GM23248 (cell line): ENCODE results near the gene SMIM3. TPM values are rescaled to one million over a fixed set of nuclear protein-coding genes. Genes with fewer than 3 reads are reported as not detected.
A peak's percentile ranks its signal among the peaks of the same experiment; 100 is the strongest.

ENCODE experiments used
- DNase-seq: peaks from one replicate; pipeline ENCODE4 v3.0.0-alpha.2; 2015
- H2AFZ ChIP-seq: fragments of 200-600 bp; sonication (generic); 2 replicates; pipeline ENCODE4 v1.6.1; 2016; ENCODE audit warnings: antibody characterized with exemption
- H3F3A ChIP-seq: fragments of 200-600 bp; sonication (generic); 2 replicates; pipeline ENCODE4 v1.6.1; 2016; ENCODE audit warnings: mild to moderate bottlenecking, antibody characterized with exemption, mixed run types; ENCODE audit not compliant: insufficient read depth
- H3K27ac ChIP-seq: fragments of 200-600 bp; sonication (generic); 2 replicates; pipeline ENCODE4 v1.5.1; 2016; ENCODE audit warnings: mild to moderate bottlenecking
- H3K27me3 ChIP-seq: fragments of 200-600 bp; sonication (generic); replicated peaks from 2 replicates; pipeline ENCODE4 v1.6.1; 2016; ENCODE audit warnings: mild to moderate bottlenecking; ENCODE audit not compliant: insufficient read depth
- H3K36me3 ChIP-seq: fragments of 200-600 bp; sonication (generic); 2 replicates; pipeline ENCODE4 v1.6.1; 2016; ENCODE audit warnings: low read depth, mild to moderate bottlenecking
- H3K4me1 ChIP-seq: fragments of 200-600 bp; sonication (generic); 2 replicates; pipeline ENCODE4 v1.6.1; 2016; ENCODE audit warnings: mild to moderate bottlenecking; ENCODE audit not compliant: insufficient read depth
- H3K4me2 ChIP-seq: fragments of 200-600 bp; sonication (generic); one replicate; pipeline ENCODE4 v1.6.1; 2016; ENCODE audit warnings: mild to moderate bottlenecking; ENCODE audit not compliant: unreplicated experiment
- H3K4me3 ChIP-seq: fragments of 200-600 bp; sonication (generic); 2 replicates; pipeline ENCODE4 v1.5.1; 2016; ENCODE audit warnings: mild to moderate bottlenecking
- H3K79me2 ChIP-seq: fragments of 200-600 bp; sonication (generic); 2 replicates; pipeline ENCODE4 v1.6.1; 2016; ENCODE audit warnings: mild to moderate bottlenecking; ENCODE audit not compliant: insufficient read depth
- H3K9ac ChIP-seq: fragments of 200-600 bp; sonication (generic); 2 replicates; pipeline ENCODE4 v1.6.1; 2016; ENCODE audit warnings: mild to moderate bottlenecking
- H3K9me2 ChIP-seq: fragments of 200-600 bp; sonication (generic); 2 replicates; pipeline ENCODE4 v1.6.1; 2016; ENCODE audit warnings: mixed run types, mild to moderate bottlenecking, moderate library complexity; ENCODE audit not compliant: insufficient read depth
- H3K9me3 ChIP-seq: fragments of 200-600 bp; sonication (generic); one replicate; pipeline ENCODE4 v1.6.1; 2017; ENCODE audit warnings: low read depth
- H4K20me1 ChIP-seq: fragments of 200-600 bp; sonication (generic); 2 replicates; pipeline ENCODE4 v1.6.0; 2016; ENCODE audit not compliant: insufficient read depth
- EZH2 ChIP-seq: fragments of 200-600 bp; sonication (generic); IDR thresholded peaks from 2 replicates; pipeline ENCODE4 v1.6.1; 2018; ENCODE audit warnings: antibody characterized with exemption, mild to moderate bottlenecking; ENCODE audit not compliant: insufficient read depth, poor library complexity, severe bottlenecking
- EZH2phosphoT487 ChIP-seq: fragments of 200-600 bp; sonication (generic); IDR thresholded peaks from 2 replicates; pipeline ENCODE4 v1.6.1; 2018; ENCODE audit warnings: antibody characterized with exemption, moderate library complexity, mild to moderate bottlenecking, low read depth; ENCODE audit not compliant: insufficient read depth
- WGBS, 2 experiments: methylation state at CpG; one replicate each; pipeline ENCODE4 v1.1.6; 2015 to 2017; ENCODE audit warnings: low lambda C conversion rate in 2 of 2, low coverage in 1 of 2; ENCODE audit errors: missing lambda C conversion rate in 2 of 2; 5-methylcytosine and 5-hydroxymethylcytosine counted together
- in situ Hi-C: fragments of 300-500 bp; cut with MboI; formaldehyde crosslinking; loops from 2 replicates; pipeline ENCODE4 v1.15.0; 2020
- polyA plus RNA-seq: library from polyadenylated mRNA; unstranded; fragments of >200 nt; fragmentation: Nextera tagmentation; extraction: Ambion mirVana; gene quantifications from 2 replicates; pipeline ENCODE4 v1.2.1, GENCODE V29; 2016
- total RNA-seq: library from RNA; depleted of rRNA; stranded (reverse); fragments of >200 nt; shearing (Covaris generic); gene quantifications from 2 replicates; pipeline ENCODE4 v1.2.3, GENCODE V29; 2014

Gene SMIM3
- total and polyA plus RNA-seq, 2 experiments from 2014 or later = 73.8 to 88.3 TPM

- Histone ChIP-seq H3F3A (peaks cover 61% of the 10 kb centered on the region), H3K27me3 (no peaks in the 10 kb centered on the region), H3K27ac (no peak overlapping the region), H3K4me2 (no peak overlapping the region), H3K4me1 (peaks cover 25% of the 10 kb centered on the region), H3K9me3 (no peaks in the 10 kb centered on the region), H2AFZ (no peak overlapping the region), H3K79me2 (peaks cover 67% of the 10 kb centered on the region), H3K4me3 (no peak overlapping the region), H3K9ac (no peak overlapping the region), H3K9me2 (no peaks in the 10 kb centered on the region), H3K36me3 (peaks cover 23% of the 10 kb centered on the region), H4K20me1 (no peaks in the 10 kb centered on the region)
- no peak for DNase-seq
- in situ Hi-C loops = no loop called here
- WGBS, 2 experiments = 98% methylated on average over 2 of the region's 2 CpGs
- TF ChIP-seq EZH2phosphoT487 = no peak
These were observed 16.4 kb downstream of the SMIM3 start for GRCh38 chr5:150794927-150795326.

- Histone ChIP-seq H3K9ac (no peak overlapping the region), H3F3A (peaks cover 56% of the 10 kb centered on the region), H3K9me3 (no peaks in the 10 kb centered on the region), H4K20me1 (no peaks in the 10 kb centered on the region), H3K79me2 (peaks cover 46% of the 10 kb centered on the region), H3K36me3 (peaks cover 23% of the 10 kb centered on the region), H3K4me1 (peaks cover 12% of the 10 kb centered on the region), H3K4me3 (no peak overlapping the region), H2AFZ (no peak overlapping the region), H3K4me2 (no peak overlapping the region), H3K27ac (no peak overlapping the region), H3K9me2 (no peaks in the 10 kb centered on the region), H3K27me3 (no peaks in the 10 kb centered on the region)
- no peak for TF ChIP-seq EZH2phosphoT487
- no peak for TF ChIP-seq EZH2
- no peak for DNase-seq
- 100% methylated on average over 2 of the region's 2 CpGs for WGBS, 2 experiments
- in situ Hi-C loops = no loop called here
These were observed 18.8 kb downstream of the SMIM3 start for GRCh38 chr5:150797384-150797783.

GRCh38 chr5:150801117-150801927 lies 22.8 kb downstream of the SMIM3 start:
- Histone ChIP-seq H3K9ac (peak overlapping the region; percentile 64), H3K9me2 (no peaks in the 10 kb centered on the region), H2AFZ (peak overlapping the region; percentile 97), H3K4me1 (peaks cover 9% of the 10 kb centered on the region; the same call in 1 of the 2 replicates), H3K4me2 (peak overlapping the region; percentile 93), H3K27me3 (no peaks in the 10 kb centered on the region), H3K79me2 (peaks cover 7% of the 10 kb centered on the region), H3K36me3 (peaks cover 17% of the 10 kb centered on the region), H4K20me1 (no peaks in the 10 kb centered on the region), H3K9me3 (no peaks in the 10 kb centered on the region), H3K4me3 (peak overlapping the region; percentile 68), H3K27ac (peak overlapping the region; percentile 57), H3F3A (peaks cover 38% of the 10 kb centered on the region)
- 3% methylated on average over 15 of the region's 15 CpGs for WGBS, 2 experiments
- peak; percentile 85 for DNase-seq
- in situ Hi-C loops = no loop called here
- no peak for TF ChIP-seq EZH2
- no peak for TF ChIP-seq EZH2phosphoT487

GRCh38 chr5:150804388-150804787 lies 25.8 kb downstream of the SMIM3 start:
- Histone ChIP-seq H2AFZ (no peak overlapping the region), H3K4me2 (no peak overlapping the region), H3K9me2 (no peaks in the 10 kb centered on the region), H3K27ac (no peak overlapping the region), H3K4me1 (peaks cover 9% of the 10 kb centered on the region; the same call in 1 of the 2 replicates), H3F3A (peaks cover 20% of the 10 kb centered on the region), H3K9ac (no peak overlapping the region), H3K27me3 (no peaks in the 10 kb centered on the region), H4K20me1 (no peaks in the 10 kb centered on the region), H3K79me2 (no peaks in the 10 kb centered on the region), H3K4me3 (no peak overlapping the region), H3K9me3 (no peaks in the 10 kb centered on the region), H3K36me3 (no peaks in the 10 kb centered on the region)
- DNase-seq = no peak
- in situ Hi-C loops = no loop called here
- 87 to 91% methylated on average over 6 of the region's 6 CpGs for WGBS, 2 experiments
- TF ChIP-seq EZH2phosphoT487 = no peak
- no peak for TF ChIP-seq EZH2
